NCI-H2196 treated with DMSO at 0.1 percent for 48 hours (cell line): ENCODE measurements around the gene DDX25.

Experiments used
- DNase-seq: peaks from one replicate; lab custom pipeline; 2025; ENCODE audit not compliant: unreplicated experiment; lab: John Stamatoyannopoulos, UW

Gene DDX25

GRCh38 chr11:125968354-125968753 is 64.0 kb downstream of the DDX25 start:
- no peak for DNase-seq

- DNase-seq, result no peak
Measured at GRCh38 chr11:125971618-125972017, 67.3 kb downstream of the DDX25 start.

- DNase-seq, result no peak
Measured at GRCh38 chr11:125974284-125974683, 70.0 kb downstream of the DDX25 start.

- no peak for DNase-seq
Measured at GRCh38 chr11:125975634-125976033, 71.3 kb downstream of the DDX25 start.

- DNase-seq, result no peak
Measured at GRCh38 chr11:125976156-125976555, 71.8 kb downstream of the DDX25 start.

- DNase-seq, result no peak
Measured at GRCh38 chr11:125977333-125977732, 73.0 kb downstream of the DDX25 start.

- no peak for DNase-seq
Measured at GRCh38 chr11:125978181-125978716, 73.9 kb downstream of the DDX25 start.
